WTC11 (cell line): ENCODE data around the gene PEX6. TPM values are rescaled to one million over a fixed set of nuclear protein-coding genes. Genes with fewer than 3 reads are reported as not detected.

Experiments used
- ATAC-seq: fragments of 200-7000 bp; cut with Tn5 transposase; 2 replicates; pipeline ENCODE4 v1.10.0; 2021; ENCODE audit warnings: mild to moderate bottlenecking, moderate library complexity
- CTCF ChIA-PET: fragments of 300-600 bp; sonication (Branson Sonifier 250); formaldehyde crosslinking; loops from one replicate; lab custom pipeline; 2021; ENCODE audit warnings: antibody characterized with exemption; lab: Charles Lee
- POLR2A ChIA-PET: fragments of 350-600 bp; sonication (Branson Sonifier 250); formaldehyde crosslinking; loops from one replicate; lab custom pipeline; 2021; ENCODE audit warnings: antibody characterized with exemption; lab: Charles Lee
- DNase-seq: peaks from one replicate; pipeline ENCODE4 v3.0.0; 2021; ENCODE audit warnings: low spot score
- H3K27ac Mint-ChIP-seq: 2 replicates; pipeline ENCODE4 v1.8.0; 2021; ENCODE audit warnings: mixed read lengths
- H3K27me3 Mint-ChIP-seq: 2 replicates; pipeline ENCODE4 v1.8.0; 2021; ENCODE audit warnings: low read depth, mild to moderate bottlenecking, moderate library complexity, mixed read lengths
- H3K36me3 Mint-ChIP-seq: 2 replicates; pipeline ENCODE4 v1.8.0; 2021; ENCODE audit warnings: mixed read lengths
- H3K4me1 Mint-ChIP-seq: 2 replicates; pipeline ENCODE4 v1.8.0; 2022; ENCODE audit warnings: mixed read lengths
- H3K4me3 Mint-ChIP-seq: 2 replicates; pipeline ENCODE4 v1.8.0; 2021; ENCODE audit warnings: mild to moderate bottlenecking, moderate library complexity, mixed read lengths
- H3K9me3 Mint-ChIP-seq: 2 replicates; pipeline ENCODE4 v1.8.0; 2021; ENCODE audit warnings: mixed read lengths
- CDX4 ChIP-seq: fragments of 250-450 bp; sonication (Bioruptor Pico); IDR thresholded peaks from 2 replicates; pipeline ENCODE4 v1.9.0; 2021; ENCODE audit warnings: moderate library complexity, mild to moderate bottlenecking, inconsistent platforms, borderline replicate concordance
- FOXK1 ChIP-seq: sonication (generic); formaldehyde crosslinking; IDR thresholded peaks from 2 replicates; pipeline ENCODE4 v1.8.0; 2022; ENCODE audit warnings: mild to moderate bottlenecking, moderate library complexity, missing genetic modification reagents
- HMGA2 ChIP-seq: fragments of 250-450 bp; sonication (Bioruptor Pico); IDR thresholded peaks from 2 replicates; pipeline ENCODE4 v1.4.0; 2021; ENCODE audit warnings: mild to moderate bottlenecking, moderate library complexity
- MXD4 ChIP-seq: fragments of 250-450 bp; sonication (Bioruptor Pico); IDR thresholded peaks from 2 replicates; pipeline ENCODE4 v1.8.0; 2021; ENCODE audit warnings: mild to moderate bottlenecking, moderate library complexity, borderline replicate concordance
- RELA ChIP-seq: sonication (generic); formaldehyde crosslinking; IDR thresholded peaks from 2 replicates; pipeline ENCODE4 v1.8.1; 2022; ENCODE audit warnings: missing genetic modification reagents, mild to moderate bottlenecking, borderline replicate concordance
- TCF7 ChIP-seq: sonication (generic); formaldehyde crosslinking; IDR thresholded peaks from 2 replicates; pipeline ENCODE4 v1.8.0; 2022; ENCODE audit warnings: mild to moderate bottlenecking, low read depth, missing genetic modification reagents, moderate library complexity
- TEAD4 ChIP-seq: sonication (generic); formaldehyde crosslinking; IDR thresholded peaks from 2 replicates; pipeline ENCODE4 v1.8.0; 2022; ENCODE audit warnings: mild to moderate bottlenecking, missing genetic modification reagents
- ZNF396 ChIP-seq: fragments of 250-450 bp; sonication (Bioruptor Pico); IDR thresholded peaks from 2 replicates; pipeline ENCODE4 v1.8.0; 2021; ENCODE audit warnings: mild to moderate bottlenecking, moderate library complexity, borderline replicate concordance
- ZNF416 ChIP-seq: fragments of 250-450 bp; sonication (Bioruptor Pico); IDR thresholded peaks from 2 replicates; pipeline ENCODE4 v1.9.0; 2021; ENCODE audit warnings: mild to moderate bottlenecking, inconsistent platforms
- total RNA-seq: library from RNA; stranded (reverse); gene quantifications from 3 replicates; pipeline ENCODE4 v1.2.3, GENCODE V29; 2021
- TF ChIP-seq, protein P1 (sequence below): sonication (generic); formaldehyde crosslinking; IDR thresholded peaks from 2 replicates; pipeline ENCODE4 v1.8.1; 2022; ENCODE audit warnings: low read depth, mild to moderate bottlenecking, moderate library complexity, missing genetic modification reagents, borderline replicate concordance
- TF ChIP-seq, protein P2 (sequence below): fragments of 250-450 bp; sonication (Bioruptor Pico); IDR thresholded peaks from 2 replicates; pipeline ENCODE4 v1.9.0; 2021; ENCODE audit warnings: mild to moderate bottlenecking, borderline replicate concordance
- TF ChIP-seq, protein P3 (sequence below): sonication (generic); formaldehyde crosslinking; IDR thresholded peaks from 2 replicates; pipeline ENCODE4 v1.8.0; 2023; ENCODE audit warnings: mild to moderate bottlenecking, missing genetic modification reagents

PEX6 gene
- total RNA-seq, 1 experiment from 2014 or later = 8.2 TPM

GRCh38 chr6:42988486-42989020 is 9.6 kb upstream of the PEX6 start:
- Mint-ChIP-seq H3K27me3 (no peaks in the 10 kb centered on the region), H3K36me3 (peaks cover 20% of the 10 kb centered on the region), H3K9me3 (no peaks in the 10 kb centered on the region), H3K4me1 (peaks cover 19% of the 10 kb centered on the region), H3K4me3 (no peak overlapping the region), H3K27ac (no peak overlapping the region)
- ChIA-PET POLR2A (interaction anchor here (1.0 kb wide), 1 partner anchor 59 kb away, joined by 3 read pairs; the partner anchor contains the start of gene CNPY3), CTCF (no interaction called here)
- TF ChIP-seq ZNF416 (CRISPR knock-in tag) (no peak), MXD4 (CRISPR knock-in tag) (no peak), RELA (CRISPR knock-in tag) (no peak), TCF7 (CRISPR knock-in tag) (no peak), ZNF396 (CRISPR knock-in tag) (no peak), HMGA2 (CRISPR knock-in tag) (no peak), FOXK1 (CRISPR knock-in tag) (no peak)
- TF ChIP-seq, protein P1, sequence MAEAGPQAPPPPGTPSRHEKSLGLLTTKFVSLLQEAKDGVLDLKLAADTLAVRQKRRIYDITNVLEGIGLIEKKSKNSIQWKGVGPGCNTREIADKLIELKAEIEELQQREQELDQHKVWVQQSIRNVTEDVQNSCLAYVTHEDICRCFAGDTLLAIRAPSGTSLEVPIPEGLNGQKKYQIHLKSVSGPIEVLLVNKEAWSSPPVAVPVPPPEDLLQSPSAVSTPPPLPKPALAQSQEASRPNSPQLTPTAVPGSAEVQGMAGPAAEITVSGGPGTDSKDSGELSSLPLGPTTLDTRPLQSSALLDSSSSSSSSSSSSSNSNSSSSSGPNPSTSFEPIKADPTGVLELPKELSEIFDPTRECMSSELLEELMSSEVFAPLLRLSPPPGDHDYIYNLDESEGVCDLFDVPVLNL (CRISPR knock-in tag) = no peak
- DNase-seq (no peak), ATAC-seq (no peak)

DNA sequence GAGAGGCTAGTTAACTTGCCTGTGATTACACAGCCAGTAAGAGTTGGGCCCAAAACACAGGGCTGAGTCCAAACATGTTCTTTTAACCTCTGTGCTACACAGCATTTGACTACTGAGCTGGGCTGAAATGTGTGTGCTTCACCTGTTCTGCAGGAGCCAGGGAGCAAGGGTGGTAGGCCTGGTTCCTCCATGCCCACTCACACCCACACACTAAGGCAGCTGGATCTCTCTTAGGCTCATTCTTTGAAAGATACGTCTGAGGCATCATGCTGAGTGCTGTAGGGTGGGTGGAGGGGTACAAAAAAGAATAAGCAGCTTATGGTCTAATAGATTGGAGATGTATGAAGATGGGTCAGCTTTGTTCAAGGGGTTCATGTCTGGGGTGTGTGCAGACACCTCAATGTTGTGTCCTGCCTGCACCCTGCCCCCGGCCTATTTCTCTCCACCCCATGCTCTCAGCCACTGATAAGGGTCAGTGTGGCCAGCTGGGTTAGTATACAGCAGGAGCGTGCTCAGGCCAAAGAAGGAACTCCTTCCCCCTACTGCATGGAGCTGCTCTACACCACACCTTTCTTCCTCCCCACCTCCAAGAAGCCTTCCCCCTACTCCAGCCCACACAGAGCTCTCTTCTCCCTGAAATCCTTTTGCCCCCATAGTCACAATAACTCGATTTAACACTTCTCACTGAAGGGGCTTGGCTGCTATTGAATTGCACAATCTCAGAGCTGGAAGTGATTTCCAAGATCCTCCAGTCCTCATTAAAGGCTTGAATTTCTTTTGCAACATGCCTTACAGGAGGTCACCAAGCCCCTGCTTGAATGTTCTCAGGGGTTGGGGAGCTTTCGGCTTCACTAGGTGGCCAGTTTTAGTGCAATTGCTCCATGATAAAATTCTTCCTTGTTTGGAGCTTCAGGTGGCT is 8.8 kb upstream of the PEX6 start:
- no peak for ATAC-seq
- ChIA-PET CTCF (interaction anchor here (1.3 kb wide), 1 partner anchor 24 kb away, joined by 4 read pairs; no protein-coding TSS in a partner anchor), POLR2A (interaction anchor here (1.0 kb wide), 1 partner anchor 58 kb away, joined by 3 read pairs; the partner anchor contains the start of gene CNPY3)
- no peak overlapping the region for H3K4me3 Mint-ChIP-seq
- H3K27ac Mint-ChIP-seq = no peak overlapping the region
- TF ChIP-seq, protein P2, sequence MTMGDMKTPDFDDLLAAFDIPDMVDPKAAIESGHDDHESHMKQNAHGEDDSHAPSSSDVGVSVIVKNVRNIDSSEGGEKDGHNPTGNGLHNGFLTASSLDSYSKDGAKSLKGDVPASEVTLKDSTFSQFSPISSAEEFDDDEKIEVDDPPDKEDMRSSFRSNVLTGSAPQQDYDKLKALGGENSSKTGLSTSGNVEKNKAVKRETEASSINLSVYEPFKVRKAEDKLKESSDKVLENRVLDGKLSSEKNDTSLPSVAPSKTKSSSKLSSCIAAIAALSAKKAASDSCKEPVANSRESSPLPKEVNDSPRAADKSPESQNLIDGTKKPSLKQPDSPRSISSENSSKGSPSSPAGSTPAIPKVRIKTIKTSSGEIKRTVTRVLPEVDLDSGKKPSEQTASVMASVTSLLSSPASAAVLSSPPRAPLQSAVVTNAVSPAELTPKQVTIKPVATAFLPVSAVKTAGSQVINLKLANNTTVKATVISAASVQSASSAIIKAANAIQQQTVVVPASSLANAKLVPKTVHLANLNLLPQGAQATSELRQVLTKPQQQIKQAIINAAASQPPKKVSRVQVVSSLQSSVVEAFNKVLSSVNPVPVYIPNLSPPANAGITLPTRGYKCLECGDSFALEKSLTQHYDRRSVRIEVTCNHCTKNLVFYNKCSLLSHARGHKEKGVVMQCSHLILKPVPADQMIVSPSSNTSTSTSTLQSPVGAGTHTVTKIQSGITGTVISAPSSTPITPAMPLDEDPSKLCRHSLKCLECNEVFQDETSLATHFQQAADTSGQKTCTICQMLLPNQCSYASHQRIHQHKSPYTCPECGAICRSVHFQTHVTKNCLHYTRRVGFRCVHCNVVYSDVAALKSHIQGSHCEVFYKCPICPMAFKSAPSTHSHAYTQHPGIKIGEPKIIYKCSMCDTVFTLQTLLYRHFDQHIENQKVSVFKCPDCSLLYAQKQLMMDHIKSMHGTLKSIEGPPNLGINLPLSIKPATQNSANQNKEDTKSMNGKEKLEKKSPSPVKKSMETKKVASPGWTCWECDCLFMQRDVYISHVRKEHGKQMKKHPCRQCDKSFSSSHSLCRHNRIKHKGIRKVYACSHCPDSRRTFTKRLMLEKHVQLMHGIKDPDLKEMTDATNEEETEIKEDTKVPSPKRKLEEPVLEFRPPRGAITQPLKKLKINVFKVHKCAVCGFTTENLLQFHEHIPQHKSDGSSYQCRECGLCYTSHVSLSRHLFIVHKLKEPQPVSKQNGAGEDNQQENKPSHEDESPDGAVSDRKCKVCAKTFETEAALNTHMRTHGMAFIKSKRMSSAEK (CRISPR knock-in tag) = no peak
- TF ChIP-seq, protein P3, sequence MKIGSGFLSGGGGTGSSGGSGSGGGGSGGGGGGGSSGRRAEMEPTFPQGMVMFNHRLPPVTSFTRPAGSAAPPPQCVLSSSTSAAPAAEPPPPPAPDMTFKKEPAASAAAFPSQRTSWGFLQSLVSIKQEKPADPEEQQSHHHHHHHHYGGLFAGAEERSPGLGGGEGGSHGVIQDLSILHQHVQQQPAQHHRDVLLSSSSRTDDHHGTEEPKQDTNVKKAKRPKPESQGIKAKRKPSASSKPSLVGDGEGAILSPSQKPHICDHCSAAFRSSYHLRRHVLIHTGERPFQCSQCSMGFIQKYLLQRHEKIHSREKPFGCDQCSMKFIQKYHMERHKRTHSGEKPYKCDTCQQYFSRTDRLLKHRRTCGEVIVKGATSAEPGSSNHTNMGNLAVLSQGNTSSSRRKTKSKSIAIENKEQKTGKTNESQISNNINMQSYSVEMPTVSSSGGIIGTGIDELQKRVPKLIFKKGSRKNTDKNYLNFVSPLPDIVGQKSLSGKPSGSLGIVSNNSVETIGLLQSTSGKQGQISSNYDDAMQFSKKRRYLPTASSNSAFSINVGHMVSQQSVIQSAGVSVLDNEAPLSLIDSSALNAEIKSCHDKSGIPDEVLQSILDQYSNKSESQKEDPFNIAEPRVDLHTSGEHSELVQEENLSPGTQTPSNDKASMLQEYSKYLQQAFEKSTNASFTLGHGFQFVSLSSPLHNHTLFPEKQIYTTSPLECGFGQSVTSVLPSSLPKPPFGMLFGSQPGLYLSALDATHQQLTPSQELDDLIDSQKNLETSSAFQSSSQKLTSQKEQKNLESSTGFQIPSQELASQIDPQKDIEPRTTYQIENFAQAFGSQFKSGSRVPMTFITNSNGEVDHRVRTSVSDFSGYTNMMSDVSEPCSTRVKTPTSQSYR = no peak
- TF ChIP-seq TEAD4 (CRISPR knock-in tag) (no peak), CDX4 (no peak)
- TF ChIP-seq, protein P1 (CRISPR knock-in tag) = no peak
- H3K4me1 Mint-ChIP-seq = peaks cover 19% of the 10 kb centered on the region
- DNase-seq = no peak
- H3K27me3 Mint-ChIP-seq = no peaks in the 10 kb centered on the region
- H3K36me3 Mint-ChIP-seq = peaks cover 18% of the 10 kb centered on the region
- H3K9me3 Mint-ChIP-seq = no peaks in the 10 kb centered on the region
